SU-DHL-6 (cell line): ENCODE results near the gene ZNF273.

Source experiments
- CTCF ChIP-seq: fragments of 200-600 bp; sonication (generic); IDR thresholded peaks from one replicate; pipeline ENCODE4 v1.5.1; 2017; ENCODE audit warnings: antibody characterized with exemption, mild to moderate bottlenecking, low read length, moderate library complexity; ENCODE audit not compliant: insufficient read depth, poor library complexity, severe bottlenecking
- EZH2phosphoT487 ChIP-seq: fragments of 200-600 bp; sonication (generic), shearing (Covaris generic); conservative IDR thresholded peaks from 2 replicates; pipeline ENCODE4 v1.6.1; 2018; ENCODE audit warnings: mild to moderate bottlenecking, antibody characterized with exemption, low read length, moderate library complexity, mixed read lengths

- TF ChIP-seq EZH2phosphoT487 (no peak), CTCF (no peak)
Measured at GRCh38 chr7:64978497-64979203, 75.6 kb downstream of the ZNF273 start.
